Loucy (cell line): Measurements from ENCODE around the gene PIGC.

Experiments used
- H2AFZ ChIP-seq: fragments of 200-600 bp; sonication (generic); 2 replicates; pipeline ENCODE4 v1.6.0; 2016; ENCODE audit warnings: antibody characterized with exemption, mild to moderate bottlenecking, low read length, moderate library complexity
- H3F3A ChIP-seq: fragments of 200-600 bp; 2 replicates; pipeline ENCODE4 v1.6.0; 2016; ENCODE audit warnings: antibody characterized with exemption, low read depth, mild to moderate bottlenecking
- H3K27me3 ChIP-seq: fragments of 200-600 bp; sonication (generic); 2 replicates; pipeline ENCODE4 v1.6.1; 2014; ENCODE audit warnings: low read length, mild to moderate bottlenecking; ENCODE audit not compliant: insufficient read depth, poor library complexity, severe bottlenecking
- H3K36me3 ChIP-seq: fragments of 200-600 bp; sonication (generic); 2 replicates; pipeline ENCODE4 v1.6.1; 2016; ENCODE audit warnings: low read length; ENCODE audit not compliant: insufficient read depth
- H3K4me1 ChIP-seq: fragments of 200-600 bp; sonication (generic); 2 replicates; pipeline ENCODE4 v1.5.1; 2014; ENCODE audit warnings: low read length, mild to moderate bottlenecking; ENCODE audit not compliant: insufficient read depth, poor library complexity, severe bottlenecking
- H3K4me2 ChIP-seq: fragments of 200-600 bp; sonication (generic); 2 replicates; pipeline ENCODE4 v1.6.0; 2014; ENCODE audit warnings: antibody characterized with exemption, low read length, low read depth, mild to moderate bottlenecking; ENCODE audit not compliant: poor library complexity, severe bottlenecking
- H3K4me3 ChIP-seq: fragments of 200-600 bp; sonication (generic); 2 replicates; pipeline ENCODE4 v1.5.1; 2014; ENCODE audit warnings: low read length, mild to moderate bottlenecking, mixed read lengths; ENCODE audit not compliant: poor library complexity, severe bottlenecking
- H3K79me2 ChIP-seq: fragments of 200-600 bp; sonication (generic); 2 replicates; pipeline ENCODE4 v1.6.1; 2014; ENCODE audit warnings: low read length; ENCODE audit not compliant: insufficient read depth
- H3K9ac ChIP-seq: fragments of 200-600 bp; sonication (generic); 2 replicates; pipeline ENCODE4 v1.6.0; 2014; ENCODE audit warnings: mild to moderate bottlenecking, low read depth, low read length, moderate library complexity; ENCODE audit not compliant: poor library complexity, severe bottlenecking
- H3K9me2 ChIP-seq: fragments of 200-600 bp; sonication (generic); replicated peaks from 2 replicates; pipeline ENCODE4 v1.6.1; 2016; ENCODE audit warnings: low read depth, low read length, mixed read lengths
- H3K9me3 ChIP-seq: fragments of 200-600 bp; sonication (generic); 2 replicates; pipeline ENCODE4 v1.6.1; 2014; ENCODE audit warnings: mild to moderate bottlenecking, antibody characterized with exemption, low read length, low read depth; ENCODE audit not compliant: insufficient read depth
- H4K20me1 ChIP-seq: fragments of 200-600 bp; sonication (generic); 2 replicates; pipeline ENCODE4 v1.6.0; 2014; ENCODE audit warnings: antibody characterized with exemption, low read length, mild to moderate bottlenecking; ENCODE audit not compliant: insufficient read depth, poor library complexity, severe bottlenecking
- EZH2phosphoT487 ChIP-seq: fragments of 200-600 bp; IDR thresholded peaks from 2 replicates; pipeline ENCODE4 v1.6.1; 2018; ENCODE audit warnings: antibody characterized with exemption, mild to moderate bottlenecking, moderate library complexity, borderline replicate concordance
- TF ChIP-seq, protein P1 (sequence below): fragments of 200-600 bp; sonication (generic); conservative IDR thresholded peaks from 2 replicates; pipeline ENCODE4 v1.5.1; 2014; ENCODE audit warnings: mild to moderate bottlenecking, antibody characterized with exemption, low read length

Gene PIGC

DNA sequence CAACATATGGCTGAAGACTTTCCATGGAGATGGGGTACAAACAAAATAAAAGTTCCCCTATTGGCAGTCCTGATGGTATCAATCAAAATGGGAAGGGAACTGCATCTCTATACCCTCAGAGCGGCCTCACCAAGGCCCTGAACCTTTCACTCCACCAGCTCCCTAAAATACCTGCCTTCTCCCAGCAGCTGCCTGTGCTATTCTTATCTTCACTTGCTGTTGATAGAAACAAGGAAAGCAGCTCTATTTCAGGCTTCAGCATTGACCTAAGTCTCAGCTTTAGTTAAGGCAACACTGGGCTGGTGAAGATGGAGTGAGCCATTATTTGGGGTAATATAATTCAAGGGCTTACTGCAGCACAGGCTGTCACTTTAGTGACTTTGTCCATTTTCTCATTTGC, 21.7 kb upstream of the PIGC start:
- no peaks in the 10 kb centered on the region for H3K9me3 ChIP-seq
- no peaks in the 10 kb centered on the region for H3K27me3 ChIP-seq
- H4K20me1 ChIP-seq = no peaks in the 10 kb centered on the region
- H3K9ac ChIP-seq = no peak overlapping the region
- H3F3A ChIP-seq = no peaks in the 10 kb centered on the region
- no peaks in the 10 kb centered on the region for H3K9me2 ChIP-seq
- no peaks in the 10 kb centered on the region for H3K4me1 ChIP-seq
- no peaks in the 10 kb centered on the region for H3K36me3 ChIP-seq
- no peak overlapping the region for H3K4me3 ChIP-seq
- H3K4me2 ChIP-seq = no peak overlapping the region
- no peak overlapping the region for H2AFZ ChIP-seq
- no peak for TF ChIP-seq EZH2phosphoT487
- TF ChIP-seq, protein P1, sequence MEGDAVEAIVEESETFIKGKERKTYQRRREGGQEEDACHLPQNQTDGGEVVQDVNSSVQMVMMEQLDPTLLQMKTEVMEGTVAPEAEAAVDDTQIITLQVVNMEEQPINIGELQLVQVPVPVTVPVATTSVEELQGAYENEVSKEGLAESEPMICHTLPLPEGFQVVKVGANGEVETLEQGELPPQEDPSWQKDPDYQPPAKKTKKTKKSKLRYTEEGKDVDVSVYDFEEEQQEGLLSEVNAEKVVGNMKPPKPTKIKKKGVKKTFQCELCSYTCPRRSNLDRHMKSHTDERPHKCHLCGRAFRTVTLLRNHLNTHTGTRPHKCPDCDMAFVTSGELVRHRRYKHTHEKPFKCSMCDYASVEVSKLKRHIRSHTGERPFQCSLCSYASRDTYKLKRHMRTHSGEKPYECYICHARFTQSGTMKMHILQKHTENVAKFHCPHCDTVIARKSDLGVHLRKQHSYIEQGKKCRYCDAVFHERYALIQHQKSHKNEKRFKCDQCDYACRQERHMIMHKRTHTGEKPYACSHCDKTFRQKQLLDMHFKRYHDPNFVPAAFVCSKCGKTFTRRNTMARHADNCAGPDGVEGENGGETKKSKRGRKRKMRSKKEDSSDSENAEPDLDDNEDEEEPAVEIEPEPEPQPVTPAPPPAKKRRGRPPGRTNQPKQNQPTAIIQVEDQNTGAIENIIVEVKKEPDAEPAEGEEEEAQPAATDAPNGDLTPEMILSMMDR = no peak
- no peaks in the 10 kb centered on the region for H3K79me2 ChIP-seq

- no peaks in the 10 kb centered on the region for H3K4me1 ChIP-seq
- H3K9me2 ChIP-seq = no peaks in the 10 kb centered on the region
- no peaks in the 10 kb centered on the region for H3K27me3 ChIP-seq
- H3F3A ChIP-seq = no peaks in the 10 kb centered on the region
- H4K20me1 ChIP-seq = no peaks in the 10 kb centered on the region
- no peaks in the 10 kb centered on the region for H3K79me2 ChIP-seq
- no peak overlapping the region for H2AFZ ChIP-seq
- no peak overlapping the region for H3K9ac ChIP-seq
- TF ChIP-seq, protein P1 = no peak
- no peak for TF ChIP-seq EZH2phosphoT487
- H3K4me3 ChIP-seq = no peak overlapping the region
- no peak overlapping the region for H3K4me2 ChIP-seq
- no peaks in the 10 kb centered on the region for H3K9me3 ChIP-seq
- H3K36me3 ChIP-seq = no peaks in the 10 kb centered on the region
Observed at GRCh38 chr1:172460887-172461315, 17.0 kb upstream of the PIGC start.

- Histone ChIP-seq H4K20me1 (no peaks in the 10 kb centered on the region), H3K4me2 (no peak overlapping the region), H3K4me1 (no peaks in the 10 kb centered on the region), H3K79me2 (no peaks in the 10 kb centered on the region), H3K27me3 (no peaks in the 10 kb centered on the region), H3K4me3 (no peak overlapping the region), H3K9me3 (no peaks in the 10 kb centered on the region), H3K36me3 (no peaks in the 10 kb centered on the region), H3F3A (no peaks in the 10 kb centered on the region), H3K9ac (no peak overlapping the region), H3K9me2 (no peaks in the 10 kb centered on the region), H2AFZ (no peak overlapping the region)
- TF ChIP-seq, protein P1 = no peak
- TF ChIP-seq EZH2phosphoT487 = no peak
Observed at GRCh38 chr1:172460177-172460576, 16.3 kb upstream of the PIGC start.
